Loucy (cell line): ENCODE results near the gene LENG8.

ENCODE experiments used
- H2AFZ ChIP-seq: fragments of 200-600 bp; sonication (generic); 2 replicates; pipeline ENCODE4 v1.6.0; 2016; ENCODE audit warnings: antibody characterized with exemption, mild to moderate bottlenecking, low read length, moderate library complexity
- H3F3A ChIP-seq: fragments of 200-600 bp; 2 replicates; pipeline ENCODE4 v1.6.0; 2016; ENCODE audit warnings: antibody characterized with exemption, low read depth, mild to moderate bottlenecking
- H3K27me3 ChIP-seq: fragments of 200-600 bp; sonication (generic); 2 replicates; pipeline ENCODE4 v1.6.1; 2014; ENCODE audit warnings: low read length, mild to moderate bottlenecking; ENCODE audit not compliant: insufficient read depth, poor library complexity, severe bottlenecking
- H3K36me3 ChIP-seq: fragments of 200-600 bp; sonication (generic); 2 replicates; pipeline ENCODE4 v1.6.1; 2016; ENCODE audit warnings: low read length; ENCODE audit not compliant: insufficient read depth
- H3K4me1 ChIP-seq: fragments of 200-600 bp; sonication (generic); 2 replicates; pipeline ENCODE4 v1.5.1; 2014; ENCODE audit warnings: low read length, mild to moderate bottlenecking; ENCODE audit not compliant: insufficient read depth, poor library complexity, severe bottlenecking
- H3K4me2 ChIP-seq: fragments of 200-600 bp; sonication (generic); 2 replicates; pipeline ENCODE4 v1.6.0; 2014; ENCODE audit warnings: antibody characterized with exemption, low read length, low read depth, mild to moderate bottlenecking; ENCODE audit not compliant: poor library complexity, severe bottlenecking
- H3K4me3 ChIP-seq: fragments of 200-600 bp; sonication (generic); 2 replicates; pipeline ENCODE4 v1.5.1; 2014; ENCODE audit warnings: low read length, mild to moderate bottlenecking, mixed read lengths; ENCODE audit not compliant: poor library complexity, severe bottlenecking
- H3K79me2 ChIP-seq: fragments of 200-600 bp; sonication (generic); 2 replicates; pipeline ENCODE4 v1.6.1; 2014; ENCODE audit warnings: low read length; ENCODE audit not compliant: insufficient read depth
- H3K9ac ChIP-seq: fragments of 200-600 bp; sonication (generic); 2 replicates; pipeline ENCODE4 v1.6.0; 2014; ENCODE audit warnings: mild to moderate bottlenecking, low read depth, low read length, moderate library complexity; ENCODE audit not compliant: poor library complexity, severe bottlenecking
- H3K9me2 ChIP-seq: fragments of 200-600 bp; sonication (generic); replicated peaks from 2 replicates; pipeline ENCODE4 v1.6.1; 2016; ENCODE audit warnings: low read depth, low read length, mixed read lengths
- H3K9me3 ChIP-seq: fragments of 200-600 bp; sonication (generic); 2 replicates; pipeline ENCODE4 v1.6.1; 2014; ENCODE audit warnings: mild to moderate bottlenecking, antibody characterized with exemption, low read length, low read depth; ENCODE audit not compliant: insufficient read depth
- H4K20me1 ChIP-seq: fragments of 200-600 bp; sonication (generic); 2 replicates; pipeline ENCODE4 v1.6.0; 2014; ENCODE audit warnings: antibody characterized with exemption, low read length, mild to moderate bottlenecking; ENCODE audit not compliant: insufficient read depth, poor library complexity, severe bottlenecking
- EZH2phosphoT487 ChIP-seq: fragments of 200-600 bp; IDR thresholded peaks from 2 replicates; pipeline ENCODE4 v1.6.1; 2018; ENCODE audit warnings: antibody characterized with exemption, mild to moderate bottlenecking, moderate library complexity, borderline replicate concordance
- TF ChIP-seq, protein P1 (sequence below): fragments of 200-600 bp; sonication (generic); conservative IDR thresholded peaks from 2 replicates; pipeline ENCODE4 v1.5.1; 2014; ENCODE audit warnings: mild to moderate bottlenecking, antibody characterized with exemption, low read length

The LENG8 gene

DNA sequence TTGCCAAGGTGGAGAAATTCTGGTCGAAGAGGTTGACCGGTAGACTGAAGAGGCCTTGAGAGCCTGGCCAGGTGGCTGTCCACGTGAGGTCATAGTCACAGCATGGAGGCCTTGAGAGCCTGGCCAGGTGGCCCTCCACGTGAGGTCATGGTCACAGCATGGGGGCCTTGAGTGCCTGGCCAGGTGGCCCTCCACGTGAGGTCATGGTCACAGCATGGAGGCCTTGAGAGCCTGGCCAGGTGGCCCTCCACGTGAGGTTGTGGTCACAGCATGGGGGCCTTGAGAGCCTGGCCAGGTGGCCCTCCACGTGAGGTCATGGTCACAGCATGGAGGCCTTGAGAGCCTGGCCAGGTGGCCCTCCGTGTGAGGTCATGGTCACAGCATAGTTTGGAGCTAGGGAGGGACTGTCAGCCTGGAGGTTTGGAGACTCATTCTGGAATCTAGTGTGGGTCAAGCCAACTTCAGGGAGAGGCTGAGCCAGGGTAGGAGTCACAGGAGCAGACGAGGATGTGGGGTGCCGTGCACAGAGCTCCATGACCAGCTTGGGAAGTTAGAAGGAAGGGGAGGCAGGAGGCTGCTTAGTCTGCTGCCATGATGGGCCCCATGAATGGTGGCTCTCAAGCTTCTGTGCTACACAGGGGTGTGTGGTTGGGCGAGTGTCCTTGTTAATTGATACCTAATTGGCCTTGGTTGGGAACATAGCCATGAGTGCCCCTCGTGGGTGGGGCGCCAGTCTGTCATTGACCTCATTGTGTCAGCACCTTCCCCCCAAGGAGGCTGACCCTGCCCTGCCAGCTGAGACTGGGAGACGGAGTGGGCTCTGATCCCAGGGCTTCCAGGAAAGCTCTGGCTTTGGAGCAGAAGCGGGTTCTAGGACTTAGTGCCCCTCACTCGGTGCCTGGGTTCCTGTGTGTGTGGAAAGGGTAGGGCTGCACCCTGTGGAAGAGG, 10.6 kb downstream of the LENG8 start:
- peaks cover 8% of the 10 kb centered on the region for H3K4me1 ChIP-seq
- TF ChIP-seq EZH2phosphoT487: no peak
- TF ChIP-seq, protein P1, sequence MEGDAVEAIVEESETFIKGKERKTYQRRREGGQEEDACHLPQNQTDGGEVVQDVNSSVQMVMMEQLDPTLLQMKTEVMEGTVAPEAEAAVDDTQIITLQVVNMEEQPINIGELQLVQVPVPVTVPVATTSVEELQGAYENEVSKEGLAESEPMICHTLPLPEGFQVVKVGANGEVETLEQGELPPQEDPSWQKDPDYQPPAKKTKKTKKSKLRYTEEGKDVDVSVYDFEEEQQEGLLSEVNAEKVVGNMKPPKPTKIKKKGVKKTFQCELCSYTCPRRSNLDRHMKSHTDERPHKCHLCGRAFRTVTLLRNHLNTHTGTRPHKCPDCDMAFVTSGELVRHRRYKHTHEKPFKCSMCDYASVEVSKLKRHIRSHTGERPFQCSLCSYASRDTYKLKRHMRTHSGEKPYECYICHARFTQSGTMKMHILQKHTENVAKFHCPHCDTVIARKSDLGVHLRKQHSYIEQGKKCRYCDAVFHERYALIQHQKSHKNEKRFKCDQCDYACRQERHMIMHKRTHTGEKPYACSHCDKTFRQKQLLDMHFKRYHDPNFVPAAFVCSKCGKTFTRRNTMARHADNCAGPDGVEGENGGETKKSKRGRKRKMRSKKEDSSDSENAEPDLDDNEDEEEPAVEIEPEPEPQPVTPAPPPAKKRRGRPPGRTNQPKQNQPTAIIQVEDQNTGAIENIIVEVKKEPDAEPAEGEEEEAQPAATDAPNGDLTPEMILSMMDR: no peak
- H3K79me2 ChIP-seq: peaks cover 8% of the 10 kb centered on the region; the same call in 1 of the 2 replicates
- no peak overlapping the region for H2AFZ ChIP-seq
- no peak overlapping the region for H3K4me3 ChIP-seq
- peaks cover 36% of the 10 kb centered on the region for H4K20me1 ChIP-seq
- no peaks in the 10 kb centered on the region for H3K9me2 ChIP-seq
- H3K9me3 ChIP-seq: no peaks in the 10 kb centered on the region
- peaks cover 5% of the 10 kb centered on the region; the same call in 1 of the 2 replicates for H3F3A ChIP-seq
- H3K27me3 ChIP-seq: no peaks in the 10 kb centered on the region
- H3K4me2 ChIP-seq: no peak overlapping the region
- no peak overlapping the region for H3K9ac ChIP-seq
- H3K36me3 ChIP-seq: peaks cover 65% of the 10 kb centered on the region; the same call in 1 of the 2 replicates

DNA sequence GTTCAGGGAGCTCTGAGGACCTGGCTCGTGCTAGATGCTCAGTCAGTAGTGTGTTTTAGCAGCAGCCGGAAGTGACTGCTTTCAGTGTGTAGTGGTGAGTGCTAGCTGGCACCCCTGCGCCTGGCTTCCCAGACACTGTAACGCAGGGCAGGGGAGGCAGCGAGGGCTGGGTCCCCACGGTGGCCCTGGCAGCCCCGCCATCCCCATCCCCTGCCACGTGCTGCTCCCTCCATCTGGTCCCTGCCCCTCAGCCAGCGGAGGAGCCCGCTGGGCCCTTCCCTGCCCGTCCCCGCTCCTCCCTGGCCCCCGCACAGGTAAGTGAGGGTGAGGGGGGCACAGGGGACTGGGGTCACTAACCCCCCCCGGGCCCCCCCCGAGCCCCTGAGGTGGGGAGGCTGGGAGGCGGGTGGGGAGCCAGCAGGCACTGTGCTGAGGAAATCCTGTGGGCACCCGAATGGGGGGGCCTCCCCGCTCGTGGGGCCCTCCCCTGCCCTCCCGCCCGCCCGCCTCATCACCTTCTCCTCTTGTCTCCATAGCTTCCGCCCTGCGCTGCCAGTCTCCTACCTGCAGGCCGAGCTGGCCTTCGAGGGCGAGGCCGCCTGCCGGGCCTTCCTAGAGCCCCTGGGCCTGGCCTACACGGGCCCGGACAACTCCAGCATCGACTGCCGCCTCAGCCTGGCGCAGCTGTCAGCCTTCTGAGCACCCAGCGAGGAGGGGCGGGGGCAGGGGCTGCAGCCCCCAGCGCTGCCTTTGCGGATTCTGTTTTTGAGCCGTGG, 11.4 kb downstream of the LENG8 start:
- peaks cover 8% of the 10 kb centered on the region for H3K4me1 ChIP-seq
- peaks cover 29% of the 10 kb centered on the region for H4K20me1 ChIP-seq
- H3K27me3 ChIP-seq: no peaks in the 10 kb centered on the region
- peaks cover 5% of the 10 kb centered on the region; the same call in 1 of the 2 replicates for H3F3A ChIP-seq
- H3K4me3 ChIP-seq: no peak overlapping the region
- no peak overlapping the region for H3K9ac ChIP-seq
- H3K9me2 ChIP-seq: no peaks in the 10 kb centered on the region
- H2AFZ ChIP-seq: no peak overlapping the region
- H3K79me2 ChIP-seq: peaks cover under 1% of the 10 kb centered on the region; the same call in 1 of the 2 replicates
- H3K4me2 ChIP-seq: no peak overlapping the region
- H3K36me3 ChIP-seq: peaks cover 56% of the 10 kb centered on the region; the same call in 1 of the 2 replicates
- no peak for TF ChIP-seq EZH2phosphoT487
- TF ChIP-seq, protein P1: no peak
- H3K9me3 ChIP-seq: no peaks in the 10 kb centered on the region

DNA sequence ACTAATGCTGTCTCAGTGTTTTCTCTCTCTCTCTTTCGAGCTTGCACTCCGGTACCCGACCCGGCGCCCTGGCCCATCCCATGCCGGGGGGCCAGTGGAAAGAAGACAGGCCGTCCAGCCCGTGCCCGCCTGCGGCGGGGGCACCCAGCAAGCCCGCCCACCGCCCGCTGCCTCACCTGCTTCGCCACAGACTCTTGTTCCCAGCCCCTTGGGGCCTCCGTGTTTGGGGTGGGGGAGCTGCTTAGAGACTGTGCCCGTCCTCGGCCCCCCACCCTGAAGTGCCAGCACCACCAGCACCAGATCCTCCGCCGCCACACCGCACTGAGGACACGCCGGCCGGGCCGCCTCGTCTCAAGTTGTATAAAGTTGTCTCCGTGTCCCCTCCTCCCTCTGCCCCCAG, 12.2 kb downstream of the LENG8 start:
- H3K4me3 ChIP-seq: no peak overlapping the region
- H4K20me1 ChIP-seq: peaks cover 26% of the 10 kb centered on the region
- H3K79me2 ChIP-seq: no peaks in the 10 kb centered on the region
- H3K36me3 ChIP-seq: peaks cover 48% of the 10 kb centered on the region; the same call in 1 of the 2 replicates
- no peak overlapping the region for H3K9ac ChIP-seq
- no peak overlapping the region for H3K4me2 ChIP-seq
- H3K9me2 ChIP-seq: no peaks in the 10 kb centered on the region
- H3K27me3 ChIP-seq: no peaks in the 10 kb centered on the region
- H2AFZ ChIP-seq: no peak overlapping the region
- H3F3A ChIP-seq: peaks cover 5% of the 10 kb centered on the region; the same call in 1 of the 2 replicates
- H3K4me1 ChIP-seq: peaks cover 8% of the 10 kb centered on the region
- TF ChIP-seq, protein P1: no peak
- TF ChIP-seq EZH2phosphoT487: no peak
- no peaks in the 10 kb centered on the region for H3K9me3 ChIP-seq
